Natural killer cell (primary cell): ENCODE results near the gene IGSF23. TPM values are rescaled to one million over a fixed set of nuclear protein-coding genes. Genes with fewer than 3 reads are reported as not detected.
"Not testable (repeated sequence)": the region's sequence is repeated elsewhere in the genome, so short reads cannot be mapped to it uniquely, and the experiment has no call there.

ENCODE experiments used
- ATAC-seq, 3 donors: fragments of 150-1000 bp in 2 of 3; fragments of 200-7000 bp in 1 of 3; cut with Tn5 transposase; 1 replicate in 1 of 3; 2 replicates in 2 of 3; pipeline ENCODE4 v1.10.0; 2021; ENCODE audit warnings: mild to moderate bottlenecking in 2 of 3, moderate library complexity in 2 of 3
- DNase-seq, 2 donors: peaks; one replicate each; pipeline versions ENCODE4 v3.0.0 to v3.0.0-alpha.2; 2013 to 2021; ENCODE audit warnings: mixed read lengths in 1 of 2
- H3K27ac ChIP-seq: one replicate; pipeline ENCODE4 v1.5.1; 2013; ENCODE audit warnings: mild to moderate bottlenecking, low read length
- H3K27me3 ChIP-seq: one replicate; pipeline ENCODE4 v1.6.1; 2013; ENCODE audit warnings: low read length; ENCODE audit not compliant: control insufficient read depth, insufficient read depth
- H3K36me3 ChIP-seq: one replicate; pipeline ENCODE4 v1.6.1; 2013; ENCODE audit warnings: low read length; ENCODE audit not compliant: control insufficient read depth, insufficient read depth
- H3K4me1 ChIP-seq: one replicate; pipeline ENCODE4 v1.6.1; 2013; ENCODE audit warnings: low read length; ENCODE audit not compliant: control insufficient read depth, insufficient read depth
- H3K4me3 ChIP-seq: one replicate; pipeline ENCODE4 v1.5.1; 2013; ENCODE audit warnings: low read length
- H3K9me3 ChIP-seq: one replicate; pipeline ENCODE4 v1.6.1; 2013; ENCODE audit warnings: low read length; ENCODE audit not compliant: control insufficient read depth, insufficient read depth
- H3K27ac Mint-ChIP-seq, 2 donors: one replicate each; pipeline ENCODE4 v1.8.0; 2022; ENCODE audit warnings: mild to moderate bottlenecking in 2 of 2, mixed read lengths in 2 of 2, moderate library complexity in 1 of 2
- H3K27me3 Mint-ChIP-seq, 2 donors: one replicate each; pipeline ENCODE4 v1.8.0; 2022; ENCODE audit warnings: low read depth in 2 of 2, mixed read lengths in 2 of 2
- H3K36me3 Mint-ChIP-seq: one replicate; pipeline ENCODE4 v1.8.0; 2022; ENCODE audit warnings: mixed read lengths
- H3K4me1 Mint-ChIP-seq, 2 donors: one replicate each; pipeline ENCODE4 v1.8.0; 2022; ENCODE audit warnings: mixed read lengths in 2 of 2
- H3K4me3 Mint-ChIP-seq: one replicate; pipeline ENCODE4 v1.8.0; 2022; ENCODE audit warnings: mild to moderate bottlenecking, moderate library complexity, mixed read lengths
- H3K9me3 Mint-ChIP-seq, 2 donors: one replicate each; pipeline ENCODE4 v1.8.0; 2022; ENCODE audit warnings: mixed read lengths in 2 of 2
- WGBS: methylation state at CpG from one replicate; pipeline ENCODE4 v1.1.7; 2013; ENCODE audit warnings: missing lambda C conversion rate; ENCODE audit not compliant: insufficient coverage; 5-methylcytosine and 5-hydroxymethylcytosine counted together
- intact Hi-C: fragments of 100-400 bp; cut with micrococcal nuclease; formaldehyde crosslinking; loops from one replicate; pipeline ENCODE4 v1.14.2; 2022
- total RNA-seq, 4 donors: library from RNA; stranded (reverse); fragments of 120-200 nt in 1 of 4; gene quantifications; one replicate each; pipeline versions ENCODE4 v1.2.3 to v1.2.4, GENCODE V29; 2013 to 2022
- TF ChIP-seq, protein P1 (sequence below): fragments of 200-600 bp; IDR thresholded peaks from one replicate; pipeline ENCODE4 v1.8.0; 2022; ENCODE audit warnings: antibody characterized with exemption

The IGSF23 gene
- total RNA-seq, 3 donors from 2014 or later (not counting 1 experiment from before 2014, with no cell fraction given) = not detected

DNA sequence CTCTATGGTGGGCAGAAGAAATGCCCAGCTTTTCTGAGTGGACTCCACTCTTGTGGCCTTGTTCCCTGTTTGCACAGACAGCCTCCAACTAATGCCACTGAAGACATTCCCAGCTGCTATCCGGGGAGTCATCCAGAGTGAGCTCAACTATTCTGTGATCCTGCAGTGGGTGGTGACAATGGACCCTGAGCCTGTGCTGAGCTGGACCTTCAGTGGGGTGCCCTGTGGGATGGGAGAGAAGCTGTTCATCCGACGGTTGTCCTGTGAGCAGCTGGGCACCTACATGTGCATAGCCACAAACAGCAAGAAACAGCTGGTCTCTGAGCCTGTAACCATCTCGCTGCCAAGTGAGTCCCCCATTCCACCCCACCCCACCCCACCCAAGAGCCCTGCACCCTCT, 10.3 kb downstream of the IGSF23 start:
- Histone ChIP-seq H3K9me3 (no peaks in the 10 kb centered on the region), H3K4me1 (peaks cover 2% of the 10 kb centered on the region), H3K4me3 (no peak overlapping the region), H3K27me3 (no peaks in the 10 kb centered on the region), H3K27ac (no peak overlapping the region), H3K36me3 (no peaks in the 10 kb centered on the region)
- H3K9me3 Mint-ChIP-seq = no peaks in the 10 kb centered on the region
- H3K4me1 Mint-ChIP-seq = peaks cover 0 to 12% of the 10 kb centered on the region in 2 donors
- no peaks in the 10 kb centered on the region for H3K36me3 Mint-ChIP-seq
- no peak overlapping the region for H3K4me3 Mint-ChIP-seq
- intact Hi-C loops = no loop called here
- DNase-seq = no peak
- 97% methylated on average over 4 of the region's 4 CpGs for WGBS
- TF ChIP-seq, protein P1, sequence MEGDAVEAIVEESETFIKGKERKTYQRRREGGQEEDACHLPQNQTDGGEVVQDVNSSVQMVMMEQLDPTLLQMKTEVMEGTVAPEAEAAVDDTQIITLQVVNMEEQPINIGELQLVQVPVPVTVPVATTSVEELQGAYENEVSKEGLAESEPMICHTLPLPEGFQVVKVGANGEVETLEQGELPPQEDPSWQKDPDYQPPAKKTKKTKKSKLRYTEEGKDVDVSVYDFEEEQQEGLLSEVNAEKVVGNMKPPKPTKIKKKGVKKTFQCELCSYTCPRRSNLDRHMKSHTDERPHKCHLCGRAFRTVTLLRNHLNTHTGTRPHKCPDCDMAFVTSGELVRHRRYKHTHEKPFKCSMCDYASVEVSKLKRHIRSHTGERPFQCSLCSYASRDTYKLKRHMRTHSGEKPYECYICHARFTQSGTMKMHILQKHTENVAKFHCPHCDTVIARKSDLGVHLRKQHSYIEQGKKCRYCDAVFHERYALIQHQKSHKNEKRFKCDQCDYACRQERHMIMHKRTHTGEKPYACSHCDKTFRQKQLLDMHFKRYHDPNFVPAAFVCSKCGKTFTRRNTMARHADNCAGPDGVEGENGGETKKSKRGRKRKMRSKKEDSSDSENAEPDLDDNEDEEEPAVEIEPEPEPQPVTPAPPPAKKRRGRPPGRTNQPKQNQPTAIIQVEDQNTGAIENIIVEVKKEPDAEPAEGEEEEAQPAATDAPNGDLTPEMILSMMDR = no peak
- H3K27me3 Mint-ChIP-seq = peaks cover 0 to 3% of the 10 kb centered on the region in 2 donors
- no peak for ATAC-seq
- H3K27ac Mint-ChIP-seq = no peak overlapping the region

DNA sequence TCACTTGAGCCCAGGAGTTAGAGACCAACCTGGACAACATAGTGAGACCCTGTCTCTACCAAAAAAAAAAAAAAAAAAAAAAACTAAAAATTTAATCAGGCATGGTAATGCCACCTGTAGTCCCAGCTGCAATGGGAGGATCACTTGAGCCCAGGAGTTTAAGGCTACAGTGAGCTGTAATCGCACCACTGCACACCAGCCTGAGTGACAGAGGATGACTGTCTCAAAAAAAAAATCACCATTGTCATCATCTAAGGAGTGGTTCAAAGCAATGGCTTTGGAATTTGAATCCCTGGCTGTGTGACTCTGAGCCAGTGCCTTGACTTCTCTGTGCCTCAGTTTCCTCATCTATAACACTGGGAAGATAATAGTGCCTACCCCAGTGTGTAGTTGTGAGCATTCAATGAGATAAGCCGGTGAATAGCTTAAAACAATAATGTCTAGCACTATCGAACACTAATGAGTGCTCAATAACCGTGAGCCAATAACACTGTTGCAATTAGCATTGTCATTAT, 11.5 kb downstream of the IGSF23 start:
- H3K4me1 Mint-ChIP-seq = no peaks in the 10 kb centered on the region
- H3K27ac Mint-ChIP-seq = no peak overlapping the region
- no peak for ATAC-seq
- Histone ChIP-seq H3K27ac (no peak overlapping the region), H3K4me1 (no peaks in the 10 kb centered on the region), H3K27me3 (no peaks in the 10 kb centered on the region), H3K9me3 (no peaks in the 10 kb centered on the region), H3K36me3 (no peaks in the 10 kb centered on the region), H3K4me3 (no peak overlapping the region)
- no peaks in the 10 kb centered on the region for H3K36me3 Mint-ChIP-seq
- peaks cover 0 to 3% of the 10 kb centered on the region in 2 donors for H3K27me3 Mint-ChIP-seq
- 96% methylated on average over 4 of the region's 4 CpGs for WGBS
- H3K9me3 Mint-ChIP-seq = no peaks in the 10 kb centered on the region
- no peak overlapping the region for H3K4me3 Mint-ChIP-seq
- TF ChIP-seq, protein P1 = no peak
- intact Hi-C loops = no loop called here
- DNase-seq = no peak

DNA sequence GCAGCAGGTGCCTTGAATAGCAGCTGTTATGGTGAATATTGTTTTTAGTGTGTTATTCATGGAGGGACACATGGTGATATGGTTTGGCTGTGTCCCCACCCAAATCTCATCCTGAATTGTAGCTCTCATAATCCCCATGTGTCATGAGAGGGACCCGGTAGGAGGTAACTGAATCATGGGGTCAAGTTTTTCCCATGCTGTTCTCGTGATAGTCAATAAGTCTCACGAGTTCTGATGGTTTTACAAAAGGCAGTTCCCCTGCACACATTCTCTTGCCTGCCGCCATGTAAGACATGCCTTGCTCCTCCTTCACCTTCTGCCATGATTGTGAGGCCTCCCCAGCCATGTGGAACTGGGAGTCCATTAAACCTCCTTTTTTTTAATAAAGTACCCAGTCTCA, 12.3 kb downstream of the IGSF23 start:
- H3K27ac ChIP-seq, DNase-seq, H3K27me3 ChIP-seq, H3K9me3 Mint-ChIP-seq, H3K27ac Mint-ChIP-seq, H3K36me3 Mint-ChIP-seq, H3K4me3 Mint-ChIP-seq, H3K4me1 ChIP-seq, H3K4me3 ChIP-seq, H3K4me1 Mint-ChIP-seq, intact Hi-C loops, H3K27me3 Mint-ChIP-seq, ATAC-seq, H3K36me3 ChIP-seq, H3K9me3 ChIP-seq: not testable (repeated sequence)
- WGBS = 91% methylated on average over 4 of the region's 4 CpGs

DNA sequence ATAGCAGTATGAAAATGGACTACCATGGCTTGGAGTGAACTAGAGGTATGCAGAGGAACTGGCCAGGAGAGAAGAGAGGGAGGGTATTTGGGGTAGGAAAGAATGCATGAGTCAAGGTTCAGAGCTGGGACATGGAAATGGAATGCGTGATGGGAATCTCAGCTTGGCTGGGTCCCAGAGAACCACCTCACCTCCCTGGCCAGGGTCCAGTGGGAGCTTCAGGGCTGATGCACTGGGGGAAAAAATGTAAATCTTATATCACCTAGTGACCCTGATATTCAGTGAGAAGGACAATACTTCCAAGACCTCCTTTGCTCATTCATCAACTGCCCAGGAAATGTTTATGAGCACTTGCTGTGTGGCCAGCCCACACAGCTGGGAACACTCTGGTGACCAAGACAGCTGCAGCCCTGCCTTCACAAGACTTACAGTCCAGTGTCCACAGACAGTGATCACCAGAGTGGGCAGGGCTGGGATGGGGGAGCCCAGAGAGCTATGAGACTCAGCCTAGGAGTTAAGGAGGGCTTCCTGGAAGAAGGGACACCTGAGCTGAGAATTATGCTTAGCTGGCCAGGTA, 12.8 kb downstream of the IGSF23 start:
- Histone ChIP-seq H3K27ac (no peak overlapping the region), H3K36me3 (no peaks in the 10 kb centered on the region), H3K4me1 (no peaks in the 10 kb centered on the region), H3K4me3 (no peak overlapping the region), H3K27me3 (no peaks in the 10 kb centered on the region), H3K9me3 (no peaks in the 10 kb centered on the region)
- Mint-ChIP-seq H3K27ac (no peak overlapping the region), H3K4me1 (no peaks in the 10 kb centered on the region), H3K36me3 (no peaks in the 10 kb centered on the region), H3K27me3 (peaks cover 0 to 3% of the 10 kb centered on the region in 2 donors), H3K9me3 (no peaks in the 10 kb centered on the region), H3K4me3 (no peak overlapping the region)
- TF ChIP-seq, protein P1 = no peak
- intact Hi-C loops = no loop called here
- ATAC-seq (no peak), DNase-seq (no peak)
- 100% methylated on average over 1 of the region's 1 CpG for WGBS
